Tongue (tissue), 2 donors: ENCODE data around the gene ADAD2. TPM values are rescaled to one million over a fixed set of nuclear protein-coding genes. Genes with fewer than 3 reads are reported as not detected.

ENCODE experiments used
- DNase-seq: peaks from one replicate; pipeline ENCODE4 v3.0.0-alpha.2; 2015
- total RNA-seq: library from RNA; depleted of rRNA; stranded (reverse); fragments of >200 nt; gene quantifications from one replicate; pipeline ENCODE4 v1.2.3, GENCODE V29; 2014

The ADAD2 gene
- total RNA-seq, 1 donor from 2014 or later, result 0.31 TPM

- DNase-seq, result no peak
Measured at GRCh38 chr16:84225571-84225970, 34.6 kb downstream of the ADAD2 start.

GRCh38 chr16:84226026-84226425 is 35.1 kb downstream of the ADAD2 start:
- DNase-seq, result no peak

GRCh38 chr16:84227548-84227947 is 36.6 kb downstream of the ADAD2 start:
- DNase-seq, result no peak

GRCh38 chr16:84228256-84228838 is 37.4 kb downstream of the ADAD2 start:
- peak; percentile 72 for DNase-seq

GRCh38 chr16:84229471-84229870 is 38.5 kb downstream of the ADAD2 start:
- peak; percentile 64 for DNase-seq

- DNase-seq, result no peak
Measured at GRCh38 chr16:84232060-84232459, 41.1 kb downstream of the ADAD2 start.

- no peak for DNase-seq
Measured at GRCh38 chr16:84232969-84233368, 42.0 kb downstream of the ADAD2 start.

GRCh38 chr16:84233748-84234147 is 42.8 kb downstream of the ADAD2 start:
- no peak for DNase-seq

GRCh38 chr16:84234321-84235241 is 43.6 kb downstream of the ADAD2 start:
- DNase-seq, result peak; percentile 25

GRCh38 chr16:84236671-84237070 is 45.7 kb downstream of the ADAD2 start:
- DNase-seq, result no peak

GRCh38 chr16:84237994-84238750 is 47.2 kb downstream of the ADAD2 start:
- no peak for DNase-seq

GRCh38 chr16:84239141-84239769 is 48.3 kb downstream of the ADAD2 start:
- peak; percentile 58 for DNase-seq

GRCh38 chr16:84239909-84240308 is 49.0 kb downstream of the ADAD2 start, which contains the start of gene KCNG4:
Gene KCNG4, minus strand, starts transcription at chr16:84240012. Its CDS starts 2,527 bp downstream, at chr16:84237485.
- DNase-seq, result peak; percentile 82

GRCh38 chr16:84240455-84240854 is 49.5 kb downstream of the ADAD2 start:
- no peak for DNase-seq

GRCh38 chr16:84241778-84242177 is 50.8 kb downstream of the ADAD2 start:
- no peak for DNase-seq

- DNase-seq, result no peak
Measured at GRCh38 chr16:84242839-84243238, 51.9 kb downstream of the ADAD2 start.

- no peak for DNase-seq
Measured at GRCh38 chr16:84243732-84244131, 52.8 kb downstream of the ADAD2 start.

- no peak for DNase-seq
Measured at GRCh38 chr16:84244728-84245127, 53.8 kb downstream of the ADAD2 start.

GRCh38 chr16:84245956-84246678 is 55.2 kb downstream of the ADAD2 start:
- no peak for DNase-seq

GRCh38 chr16:84246679-84247077 is 55.7 kb downstream of the ADAD2 start:
- no peak for DNase-seq
